Measurements from ENCODE around the gene ZC3HAV1.

DNA sequence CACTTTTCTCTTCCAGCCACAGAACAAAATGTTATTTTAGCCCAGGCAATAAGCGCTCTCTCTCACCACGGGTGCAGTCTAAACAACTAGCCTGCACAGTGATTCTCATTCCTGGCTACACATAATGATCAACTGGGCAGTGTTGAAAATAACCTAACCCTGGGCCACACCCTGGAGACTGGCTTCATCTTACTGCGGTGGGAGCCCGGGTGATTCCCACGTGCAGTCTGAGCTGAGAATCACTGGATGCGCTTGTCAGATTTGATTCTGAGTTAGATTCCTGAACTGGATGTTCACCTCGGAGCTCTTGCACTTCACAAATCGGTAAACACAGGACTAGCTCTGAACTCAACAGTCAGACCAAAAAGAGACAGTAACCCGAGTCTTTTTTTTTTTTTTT lies 14.9 kb downstream of the ZC3HAV1 start:
- TF ChIP-seq, protein P1, sequence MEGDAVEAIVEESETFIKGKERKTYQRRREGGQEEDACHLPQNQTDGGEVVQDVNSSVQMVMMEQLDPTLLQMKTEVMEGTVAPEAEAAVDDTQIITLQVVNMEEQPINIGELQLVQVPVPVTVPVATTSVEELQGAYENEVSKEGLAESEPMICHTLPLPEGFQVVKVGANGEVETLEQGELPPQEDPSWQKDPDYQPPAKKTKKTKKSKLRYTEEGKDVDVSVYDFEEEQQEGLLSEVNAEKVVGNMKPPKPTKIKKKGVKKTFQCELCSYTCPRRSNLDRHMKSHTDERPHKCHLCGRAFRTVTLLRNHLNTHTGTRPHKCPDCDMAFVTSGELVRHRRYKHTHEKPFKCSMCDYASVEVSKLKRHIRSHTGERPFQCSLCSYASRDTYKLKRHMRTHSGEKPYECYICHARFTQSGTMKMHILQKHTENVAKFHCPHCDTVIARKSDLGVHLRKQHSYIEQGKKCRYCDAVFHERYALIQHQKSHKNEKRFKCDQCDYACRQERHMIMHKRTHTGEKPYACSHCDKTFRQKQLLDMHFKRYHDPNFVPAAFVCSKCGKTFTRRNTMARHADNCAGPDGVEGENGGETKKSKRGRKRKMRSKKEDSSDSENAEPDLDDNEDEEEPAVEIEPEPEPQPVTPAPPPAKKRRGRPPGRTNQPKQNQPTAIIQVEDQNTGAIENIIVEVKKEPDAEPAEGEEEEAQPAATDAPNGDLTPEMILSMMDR (IDR thresholded peaks at IDR 0.05), result no peak
- TF ChIP-seq POLR2A (IDR thresholded peaks at IDR 0.05), result peak in 1 of 2 donors; percentile 12

Measured in thyroid gland (tissue), 4 donors.